Kidney (tissue), 14 donors: ENCODE data around the gene TADA1. TPM values are rescaled to one million over a fixed set of nuclear protein-coding genes. Genes with fewer than 3 reads are reported as not detected.

Experiments
- DNase-seq, 5 donors: peaks; one replicate each; pipeline ENCODE4 v3.0.0-alpha.2; 2013 to 2020
- FAIRE-seq: peaks from 2 replicates; lab custom pipeline; 2012; peaks lifted over from hg19 to GRCh38; lab: Jason Lieb, UNC
- H3K27ac ChIP-seq, 2 donors: one replicate each; pipeline ENCODE4 v1.7.0; 2013; ENCODE audit warnings: low read depth in 2 of 2, low read length in 2 of 2, inconsistent platforms in 1 of 2
- H3K27me3 ChIP-seq: one replicate; pipeline ENCODE4 v1.7.1; 2013; ENCODE audit warnings: low read length, inconsistent platforms; ENCODE audit not compliant: control insufficient read depth, insufficient read depth
- H3K36me3 ChIP-seq, 3 donors: one replicate each; pipeline versions ENCODE4 v1.7.0 to v1.7.1; 2013; ENCODE audit warnings: low read length in 3 of 3, control low read depth in 1 of 3, inconsistent platforms in 1 of 3; ENCODE audit not compliant: insufficient read depth in 3 of 3, control insufficient read depth in 2 of 3
- H3K4me1 ChIP-seq, 3 donors: one replicate each; pipeline versions ENCODE4 v1.7.0 to v1.7.1; 2013; ENCODE audit warnings: low read length in 3 of 3, inconsistent platforms in 1 of 3, low read depth in 1 of 3; ENCODE audit not compliant: control insufficient read depth in 2 of 3, insufficient read depth in 2 of 3
- H3K4me3 ChIP-seq, 3 donors: one replicate each; pipeline versions ENCODE4 v1.7.0 to v1.8.1; 2013; ENCODE audit warnings: low read length in 3 of 3, control low read depth in 1 of 3, inconsistent platforms in 1 of 3
- H3K9ac ChIP-seq, 3 donors: one replicate each; pipeline versions ENCODE4 v1.7.0 to v1.7.1; 2013; ENCODE audit warnings: low read length in 3 of 3, control low read depth in 1 of 3, inconsistent platforms in 1 of 3
- H3K9me3 ChIP-seq, 3 donors: one replicate each; pipeline versions ENCODE4 v1.7.0 to v1.7.1; 2013; ENCODE audit warnings: low read length in 3 of 3, control low read depth in 1 of 3, inconsistent platforms in 1 of 3; ENCODE audit not compliant: control insufficient read depth in 2 of 3, insufficient read depth in 1 of 3
- intact Hi-C: fragments of 100-400 bp; cut with DNase I; formaldehyde crosslinking; loops from one replicate; pipeline ENCODE4 v1.11.1; 2022
- polyA plus RNA-seq: library from polyadenylated mRNA; stranded (reverse); fragments of 350-450 nt; fragmentation: Illumina TruSeq; extraction: RNeasy Lipid Tissue Mini Kit (QIAGEN cat#74804); gene quantifications from one replicate; pipeline ENCODE4 v1.2.3, GENCODE V29; 2014; ENCODE audit warnings: low read depth, low replicate concordance; ENCODE audit not compliant: insufficient read depth
- total RNA-seq: library from RNA; stranded (reverse); fragmentation: NEBNext Ultra II Directional; extraction: Animal tissue kit (Norgen Biotek cat#: 25700); gene quantifications from one replicate; pipeline ENCODE4 v1.2.1, GENCODE V29; 2021
- TF ChIP-seq, protein P1 (sequence below): IDR thresholded peaks from 3 replicates; pipeline ENCODE4 v1.5.1; 2012; ENCODE audit warnings: mild to moderate bottlenecking, moderate library complexity, borderline replicate concordance; ENCODE audit not compliant: insufficient read depth; ENCODE audit errors: extremely low read depth
- donor health status: control.
- donor health status: control.
- donor health status: control.
- donor health status: control.
- donor health status: control.
- donor health status: DM: yes; HTN: yes; CAD: no.
- donor health status: Normal renal cell carcinoma (clear cell type).

The TADA1 gene
- total and polyA plus RNA-seq, 2 donors from 2014 or later: 11.5 to 13.7 TPM

DNA sequence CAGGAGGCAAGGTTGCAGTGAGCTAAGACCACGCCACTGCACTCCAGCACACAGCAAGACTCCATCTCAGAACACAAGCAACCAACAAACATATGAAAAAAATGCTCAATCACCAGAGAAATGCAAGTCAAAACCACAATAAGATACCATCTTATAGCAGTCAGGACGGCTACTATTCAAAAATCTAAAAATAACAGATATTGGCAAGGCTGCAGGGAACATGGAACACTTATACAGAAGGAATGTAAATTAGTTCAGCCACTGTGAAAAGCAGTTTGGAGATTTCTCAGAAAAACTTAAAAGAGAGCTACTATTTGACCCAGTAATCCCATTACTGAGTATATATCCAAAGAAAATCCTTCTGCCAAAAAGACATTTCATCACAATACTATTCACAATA lies 64.4 kb downstream of the TADA1 start:
- Histone ChIP-seq H3K4me1 (peaks cover 0 to 9% (median 6%) of the 10 kb centered on the region in 3 donors), H3K27ac (no peak overlapping the region), H3K9ac (no peak overlapping the region), H3K4me3 (no peak overlapping the region), H3K27me3 (no peaks in the 10 kb centered on the region), H3K9me3 (peaks cover 0 to 8% (median 0%) of the 10 kb centered on the region in 3 donors), H3K36me3 (no peaks in the 10 kb centered on the region)
- DNase-seq: no peak
- no peak for FAIRE-seq
- TF ChIP-seq, protein P1, sequence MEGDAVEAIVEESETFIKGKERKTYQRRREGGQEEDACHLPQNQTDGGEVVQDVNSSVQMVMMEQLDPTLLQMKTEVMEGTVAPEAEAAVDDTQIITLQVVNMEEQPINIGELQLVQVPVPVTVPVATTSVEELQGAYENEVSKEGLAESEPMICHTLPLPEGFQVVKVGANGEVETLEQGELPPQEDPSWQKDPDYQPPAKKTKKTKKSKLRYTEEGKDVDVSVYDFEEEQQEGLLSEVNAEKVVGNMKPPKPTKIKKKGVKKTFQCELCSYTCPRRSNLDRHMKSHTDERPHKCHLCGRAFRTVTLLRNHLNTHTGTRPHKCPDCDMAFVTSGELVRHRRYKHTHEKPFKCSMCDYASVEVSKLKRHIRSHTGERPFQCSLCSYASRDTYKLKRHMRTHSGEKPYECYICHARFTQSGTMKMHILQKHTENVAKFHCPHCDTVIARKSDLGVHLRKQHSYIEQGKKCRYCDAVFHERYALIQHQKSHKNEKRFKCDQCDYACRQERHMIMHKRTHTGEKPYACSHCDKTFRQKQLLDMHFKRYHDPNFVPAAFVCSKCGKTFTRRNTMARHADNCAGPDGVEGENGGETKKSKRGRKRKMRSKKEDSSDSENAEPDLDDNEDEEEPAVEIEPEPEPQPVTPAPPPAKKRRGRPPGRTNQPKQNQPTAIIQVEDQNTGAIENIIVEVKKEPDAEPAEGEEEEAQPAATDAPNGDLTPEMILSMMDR: no peak
- intact Hi-C loops: no loop called here

DNA sequence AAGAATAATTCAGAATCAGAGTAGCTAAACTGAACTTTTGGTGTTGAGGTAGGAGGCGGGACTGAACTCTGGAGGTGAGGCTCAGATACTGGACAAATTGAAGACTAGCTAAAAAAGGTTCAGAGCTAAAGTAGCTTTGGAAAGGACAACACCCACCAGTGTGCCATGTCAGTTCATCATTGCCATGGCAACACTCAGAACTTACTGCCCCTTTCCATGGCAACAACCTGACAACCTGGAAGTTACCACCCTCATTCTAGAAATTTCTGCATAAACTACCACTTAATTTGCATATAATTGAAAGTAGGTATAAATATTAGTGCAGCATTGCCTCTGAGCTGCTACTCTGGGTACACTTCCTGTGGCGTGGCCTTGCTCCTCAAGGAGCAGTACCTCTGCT lies 67.1 kb downstream of the TADA1 start:
- no peak overlapping the region for H3K27ac ChIP-seq
- FAIRE-seq: no peak
- no peak overlapping the region for H3K4me3 ChIP-seq
- no peak for DNase-seq
- H3K4me1 ChIP-seq: peaks cover 0 to 11% (median 4%) of the 10 kb centered on the region in 3 donors
- no peaks in the 10 kb centered on the region for H3K36me3 ChIP-seq
- H3K9me3 ChIP-seq: no peaks in the 10 kb centered on the region
- intact Hi-C loops: no loop called here
- no peak overlapping the region for H3K9ac ChIP-seq
- TF ChIP-seq, protein P1: no peak
- H3K27me3 ChIP-seq: no peaks in the 10 kb centered on the region

Other genes with a start within 250 kb of the TADA1 start
- 40.7 TPM for gene POGK, start 36.8 kb downstream of the TADA1 start, total RNA-seq
- gene POGK, start 36.8 kb downstream of the TADA1 start, polyA plus RNA-seq: 13.1 TPM
- 5.9 TPM for gene ILDR2, start 99.3 kb upstream of the TADA1 start, total RNA-seq
- gene ILDR2, start 99.3 kb upstream of the TADA1 start, polyA plus RNA-seq: 1.5 TPM
- 0.54 TPM for gene MAEL, start 113.0 kb upstream of the TADA1 start, total RNA-seq
- 2.2 TPM for gene MAEL, start 113.0 kb upstream of the TADA1 start, polyA plus RNA-seq
- 0.28 TPM for gene GPA33, start 214.1 kb upstream of the TADA1 start, total RNA-seq
- not detected for gene GPA33, start 214.1 kb upstream of the TADA1 start, polyA plus RNA-seq
- 0.38 TPM for gene STYXL2, start 217.8 kb upstream of the TADA1 start, total RNA-seq
- gene STYXL2, start 217.8 kb upstream of the TADA1 start, polyA plus RNA-seq: not detected